HepG2 (cell line): Measurements from ENCODE around the gene CCDC116. TPM values are rescaled to one million over a fixed set of nuclear protein-coding genes. Genes with fewer than 3 reads are reported as not detected.

Source experiments
- ATAC-seq: fragments of 200-7000 bp; cut with Tn5 transposase; 3 replicates; pipeline ENCODE4 v1.9.1; 2020; ENCODE audit warnings: mild to moderate bottlenecking, moderate library complexity
- BruUV-seq: library from RNA; stranded (reverse); fragments of 400-500 nt; replicated peaks from 2 replicates; lab custom pipeline; 2021; lab: Mats Ljungman, UMichigan
- CTCF ChIA-PET: fragments of 300-600 bp; formaldehyde crosslinking; extraction: SDS; loops from one replicate; lab custom pipeline; 2021; ENCODE audit warnings: low total read pairs, inconsistent platforms, low intra/inter-chr PET ratio; lab: Yijun Ruan, JAX
- POLR2A ChIA-PET: fragments of 350-600 bp; sonication (Branson Sonifier 250); formaldehyde crosslinking; loops from one replicate; lab custom pipeline; 2020; ENCODE audit warnings: antibody characterized with exemption, inconsistent platforms; lab: Yijun Ruan, JAX
- DNase-seq: peaks from one replicate; pipeline ENCODE4 v3.0.0-alpha.2; 2015; ENCODE audit warnings: low spot score
- FAIRE-seq: peaks from 3 replicates; lab custom pipeline; 2011; peaks lifted over from hg19 to GRCh38; lab: Jason Lieb, UNC
- H2AFZ ChIP-seq: one replicate; pipeline ENCODE4 v1.6.1; 2011; ENCODE audit warnings: low read length, inconsistent platforms
- H3K27ac ChIP-seq: fragments of 300-600 bp; 3 replicates; pipeline ENCODE4 v1.8.0; 2011; ENCODE audit warnings: mixed run types, mild to moderate bottlenecking, mixed read lengths, low read length, inconsistent platforms; ENCODE audit not compliant: insufficient read depth; ENCODE audit errors: extremely low read length
- H3K27me3 ChIP-seq, 2 experiments: fragments of 200-600 bp in 1 of 2; 2 replicates in 1 of 2; 3 replicates in 1 of 2; pipeline versions ENCODE4 v1.6.0 to v1.8.0; 2011; ENCODE audit warnings: low read length in 2 of 2, mild to moderate bottlenecking in 2 of 2, moderate library complexity in 2 of 2, inconsistent platforms in 1 of 2; ENCODE audit not compliant: insufficient read depth in 2 of 2, control insufficient read depth in 1 of 2
- H3K36me3 ChIP-seq, 2 experiments: fragments of 200-600 bp in 1 of 2; replicated peaks in 1 of 2; 2 replicates in 1 of 2; 3 replicates in 1 of 2; pipeline versions ENCODE4 v1.5.1 to v1.8.0; 2011; ENCODE audit warnings: low read length in 2 of 2, inconsistent platforms in 1 of 2; ENCODE audit not compliant: insufficient read depth in 2 of 2, control insufficient read depth in 1 of 2
- H3K4me1 ChIP-seq: 2 replicates; pipeline ENCODE4 v1.5.1; 2012; ENCODE audit warnings: low read length, inconsistent platforms; ENCODE audit not compliant: insufficient read depth
- H3K4me2 ChIP-seq: 2 replicates; pipeline ENCODE4 v1.6.0; 2011; ENCODE audit warnings: low read depth, low read length, inconsistent platforms
- H3K4me3 ChIP-seq, 3 experiments: fragments of 200-600 bp in 1 of 3; sonication (generic), shearing (Covaris generic) in 1 of 3; replicated peaks in 1 of 3; 2 replicates each; pipeline ENCODE4 v1.5.1; 2011 to 2016; ENCODE audit warnings: low read length in 3 of 3, inconsistent platforms in 2 of 3, low read depth in 2 of 3, mild to moderate bottlenecking in 2 of 3, control low read depth in 1 of 3, mixed read lengths in 1 of 3; ENCODE audit not compliant: insufficient read depth in 1 of 3
- H3K79me2 ChIP-seq: one replicate; pipeline ENCODE4 v1.6.1; 2011; ENCODE audit warnings: low read length, inconsistent platforms; ENCODE audit not compliant: insufficient read depth
- H3K9ac ChIP-seq: 2 replicates; pipeline ENCODE4 v1.6.0; 2011; ENCODE audit warnings: mild to moderate bottlenecking, low read depth, low read length, inconsistent platforms; ENCODE audit not compliant: insufficient read depth
- H3K9me3 ChIP-seq: 2 replicates; pipeline ENCODE4 v1.5.1; 2012; ENCODE audit warnings: mild to moderate bottlenecking, low read length
- H4K20me1 ChIP-seq: 2 replicates; pipeline ENCODE4 v1.6.0; 2011; ENCODE audit warnings: inconsistent platforms, mild to moderate bottlenecking, low read length, moderate library complexity; ENCODE audit not compliant: insufficient read depth
- CC2D1A ChIP-seq: sonication (generic); formaldehyde crosslinking; IDR thresholded peaks from 2 replicates; pipeline ENCODE4 v1.8.1; 2023; ENCODE audit warnings: mild to moderate bottlenecking, missing genetic modification reagents
- CCAR2 ChIP-seq: fragments of 200-400 bp; formaldehyde crosslinking; optimal IDR thresholded peaks from 2 replicates; pipeline ENCODE3; 2018; ENCODE audit warnings: low read depth, mild to moderate bottlenecking, low read length, moderate library complexity
- ELF4 ChIP-seq: sonication (generic); formaldehyde crosslinking; IDR thresholded peaks from 2 replicates; pipeline ENCODE4 v1.5.0; 2020; ENCODE audit warnings: missing genetic modification reagents, mild to moderate bottlenecking, moderate library complexity, borderline replicate concordance
- SMAD3 ChIP-seq: sonication (generic); formaldehyde crosslinking; IDR thresholded peaks from 2 replicates; pipeline ENCODE4 v1.4.0; 2020; ENCODE audit warnings: missing genetic modification reagents
- SRSF9 ChIP-seq: fragments of 200-400 bp; formaldehyde crosslinking; IDR thresholded peaks from 2 replicates; pipeline ENCODE4 v1.6.1; 2018; ENCODE audit warnings: borderline replicate concordance, mild to moderate bottlenecking, low read depth, low read length; ENCODE audit not compliant: insufficient read depth, poor library complexity, severe bottlenecking
- ZFP36L2 ChIP-seq: sonication (generic); formaldehyde crosslinking; IDR thresholded peaks from 2 replicates; pipeline ENCODE4 v1.4.0; 2020; ENCODE audit warnings: missing genetic modification reagents
- ZNF468 ChIP-seq: sonication (generic); formaldehyde crosslinking; IDR thresholded peaks from 2 replicates; pipeline ENCODE4 v1.8.0; 2022; ENCODE audit warnings: mild to moderate bottlenecking, moderate library complexity, missing genetic modification reagents
- ZNF615 ChIP-seq: sonication (generic); formaldehyde crosslinking; IDR thresholded peaks from 2 replicates; pipeline ENCODE4 v1.5.0; 2020; ENCODE audit warnings: mild to moderate bottlenecking, missing genetic modification reagents, borderline replicate concordance
- ZNF7 ChIP-seq: IDR thresholded peaks from 2 replicates; pipeline ENCODE4 v1.6.1; 2016; ENCODE audit warnings: missing biosample characterization, missing genetic modification reagents
- WGBS: methylation state at CpG from one replicate; pipeline ENCODE4 v1.1.6; 2017; ENCODE audit warnings: low lambda C conversion rate; 5-methylcytosine and 5-hydroxymethylcytosine counted together
- in situ Hi-C: cut with HindIII; loops from 2 replicates; pipeline ENCODE4 v1.10.0; 2017; ENCODE audit warnings: low pct_unique_long_range_greater_than_20kb; ENCODE audit not compliant: extremely low pct_ligation_motif_present
- intact Hi-C: fragments of 100-400 bp; cut with micrococcal nuclease; formaldehyde crosslinking; loops from one replicate; pipeline ENCODE4 v1.10.0; 2022; ENCODE audit not compliant: unreplicated experiment
- polyA plus RNA-seq, 8 experiments: library from polyadenylated mRNA; depleted of rRNA in 3 of 8; stranded (reverse) in 7 of 8; unstranded in 1 of 8; fragments of >200 nt; fragmentation: Illumina TruSeq in 4 of 8; extraction: Trizol in 4 of 8; gene quantifications; 2 replicates each; pipeline versions ENCODE4 v1.2.1 to v1.2.3, GENCODE V29; 2011 to 2016; ENCODE audit warnings: low read depth in 4 of 8, missing spikeins in 1 of 8, mixed read lengths in 1 of 8; ENCODE audit not compliant: insufficient read depth in 1 of 8
- total RNA-seq, 5 experiments: library from RNA; depleted of rRNA; stranded (reverse); fragments of >200 nt; fragmentation: Illumina TruSeq; extraction: Trizol; gene quantifications; 2 replicates each; pipeline ENCODE4 v1.2.3, GENCODE V29; 2016; ENCODE audit warnings: low read depth in 1 of 5
- TF ChIP-seq, protein P1 (sequence below): sonication (generic); formaldehyde crosslinking; IDR thresholded peaks from 2 replicates; pipeline ENCODE4 v1.8.1; 2023; ENCODE audit warnings: mild to moderate bottlenecking, missing genetic modification reagents
- TF ChIP-seq, protein P2 (sequence below): sonication (generic); formaldehyde crosslinking; IDR thresholded peaks from 2 replicates; pipeline ENCODE4 v1.4.0; 2020; ENCODE audit warnings: missing genetic modification reagents, borderline replicate concordance

Gene CCDC116
- total and polyA plus RNA-seq, 2 of the 13 experiments (the other 11 are each of a cell fraction or from before 2014, with no cell fraction given): 0.15 to 0.33 TPM

DNA sequence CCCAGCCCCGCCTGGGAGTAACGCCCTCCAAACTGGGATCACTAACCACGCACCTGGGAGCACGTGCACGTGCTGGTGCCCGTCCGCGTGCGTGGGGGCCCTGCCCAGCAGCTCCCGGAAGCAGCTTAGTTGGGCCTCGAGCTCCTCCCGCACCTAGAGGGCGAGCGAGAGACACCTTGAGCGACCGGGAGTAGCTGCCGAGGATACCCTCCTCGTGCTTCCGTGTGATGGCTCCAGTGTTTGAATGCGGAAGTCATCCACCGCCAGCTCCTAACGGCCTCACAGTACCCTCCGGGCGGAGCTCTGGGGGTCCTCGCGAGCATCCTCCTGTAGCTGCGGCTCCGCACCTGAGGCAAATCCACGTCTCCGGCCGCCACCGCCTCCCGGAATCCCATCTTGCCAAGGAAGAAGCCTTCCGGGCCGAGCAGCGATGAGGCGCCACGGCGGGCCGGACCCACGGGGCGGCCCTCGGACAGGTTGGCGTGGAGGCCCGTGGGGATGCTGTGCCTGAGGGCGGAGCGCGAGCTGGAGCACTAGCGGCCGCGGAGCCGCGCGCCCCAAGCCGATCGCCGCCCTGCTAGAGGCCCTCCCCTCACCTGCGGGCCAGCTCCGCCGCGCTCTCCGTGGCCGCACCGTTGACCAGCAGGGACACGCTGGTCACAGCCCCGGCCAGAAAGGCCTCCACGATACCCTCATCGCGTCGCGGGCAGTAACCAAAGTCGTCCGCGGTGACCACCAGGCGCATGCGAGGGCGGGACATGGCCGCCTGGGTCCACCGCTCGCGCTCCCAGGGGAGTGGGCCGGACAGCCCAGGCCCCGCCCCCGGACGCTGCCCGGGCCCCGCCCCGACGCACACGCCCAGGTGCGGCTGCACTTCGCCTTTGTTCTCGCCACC, 3.1 kb upstream of the CCDC116 start, which contains the start of gene YDJC (continued):
- TF ChIP-seq ZNF615 (peak; percentile 85; the same call in 1 of the 2 replicates), ZFP36L2 (CRISPR knock-in tag) (0 out of 2 replicates have a peak, but pooled peaks have one; percentile 22), ZNF7 (CRISPR knock-in tag) (no peak), ZNF468 (peak; percentile 92), ELF4 (CRISPR knock-in tag) (peak; percentile 85; the same call in 1 of the 2 replicates), CC2D1A (CRISPR knock-in tag) (no peak), SMAD3 (CRISPR knock-in tag) (peak; percentile 81; the same call in 1 of the 2 replicates), SRSF9 (no peak)
- TF ChIP-seq, protein P1, sequence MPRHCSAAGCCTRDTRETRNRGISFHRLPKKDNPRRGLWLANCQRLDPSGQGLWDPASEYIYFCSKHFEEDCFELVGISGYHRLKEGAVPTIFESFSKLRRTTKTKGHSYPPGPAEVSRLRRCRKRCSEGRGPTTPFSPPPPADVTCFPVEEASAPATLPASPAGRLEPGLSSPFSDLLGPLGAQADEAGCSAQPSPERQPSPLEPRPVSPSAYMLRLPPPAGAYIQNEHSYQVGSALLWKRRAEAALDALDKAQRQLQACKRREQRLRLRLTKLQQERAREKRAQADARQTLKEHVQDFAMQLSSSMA: peak; percentile 99

DNA sequence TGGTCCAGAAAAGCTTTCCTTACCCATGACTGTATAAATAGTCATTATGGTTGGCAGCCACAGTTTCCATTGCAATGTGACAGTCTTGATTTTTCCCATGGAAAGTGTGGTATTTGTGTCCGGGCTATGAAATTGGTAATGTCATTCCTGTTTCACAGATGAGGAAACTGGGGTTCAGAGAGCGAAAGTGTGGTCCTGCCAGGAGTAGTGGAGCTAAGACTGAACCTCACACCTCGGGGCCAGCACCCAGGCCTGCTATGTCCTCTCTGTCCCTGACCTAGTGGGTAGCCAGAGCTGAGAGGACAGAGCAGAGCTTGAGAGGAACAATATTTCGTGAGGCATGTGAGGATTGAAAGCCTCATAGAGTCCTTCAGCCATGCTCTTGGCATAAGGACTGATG, 1.5 kb upstream of the CCDC116 start:
- TF ChIP-seq CCAR2: no peak
- TF ChIP-seq, protein P2, sequence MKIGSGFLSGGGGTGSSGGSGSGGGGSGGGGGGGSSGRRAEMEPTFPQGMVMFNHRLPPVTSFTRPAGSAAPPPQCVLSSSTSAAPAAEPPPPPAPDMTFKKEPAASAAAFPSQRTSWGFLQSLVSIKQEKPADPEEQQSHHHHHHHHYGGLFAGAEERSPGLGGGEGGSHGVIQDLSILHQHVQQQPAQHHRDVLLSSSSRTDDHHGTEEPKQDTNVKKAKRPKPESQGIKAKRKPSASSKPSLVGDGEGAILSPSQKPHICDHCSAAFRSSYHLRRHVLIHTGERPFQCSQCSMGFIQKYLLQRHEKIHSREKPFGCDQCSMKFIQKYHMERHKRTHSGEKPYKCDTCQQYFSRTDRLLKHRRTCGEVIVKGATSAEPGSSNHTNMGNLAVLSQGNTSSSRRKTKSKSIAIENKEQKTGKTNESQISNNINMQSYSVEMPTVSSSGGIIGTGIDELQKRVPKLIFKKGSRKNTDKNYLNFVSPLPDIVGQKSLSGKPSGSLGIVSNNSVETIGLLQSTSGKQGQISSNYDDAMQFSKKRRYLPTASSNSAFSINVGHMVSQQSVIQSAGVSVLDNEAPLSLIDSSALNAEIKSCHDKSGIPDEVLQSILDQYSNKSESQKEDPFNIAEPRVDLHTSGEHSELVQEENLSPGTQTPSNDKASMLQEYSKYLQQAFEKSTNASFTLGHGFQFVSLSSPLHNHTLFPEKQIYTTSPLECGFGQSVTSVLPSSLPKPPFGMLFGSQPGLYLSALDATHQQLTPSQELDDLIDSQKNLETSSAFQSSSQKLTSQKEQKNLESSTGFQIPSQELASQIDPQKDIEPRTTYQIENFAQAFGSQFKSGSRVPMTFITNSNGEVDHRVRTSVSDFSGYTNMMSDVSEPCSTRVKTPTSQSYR (CRISPR knock-in tag): no peak
- TF ChIP-seq, all 625 proteins: peak for 0
- peaks cover 19% of the 10 kb centered on the region for H3K79me2 ChIP-seq
- 80% methylated on average over 3 of the region's 4 CpGs for WGBS
- no peaks in the 10 kb centered on the region for H3K9me3 ChIP-seq
- POLR2A ChIA-PET: interaction anchor here (1.0 to 2.1 kb wide), 2 partner anchors 11 to 35 kb away, joined by 4 to 9 read pairs; partner anchors contain the start of gene PPIL2
- ATAC-seq (no peak), DNase-seq (no peak), FAIRE-seq (no peak)
- in situ Hi-C loops: no loop called here
- H3K4me1 ChIP-seq: peaks cover 44% of the 10 kb centered on the region
- peaks cover 2 to 15% of the 10 kb centered on the region in 2 experiments; a peak in 2 of 5 replicates for H3K36me3 ChIP-seq
- H3K4me3 ChIP-seq: no peak overlapping the region
- H3K4me2 ChIP-seq: no peak overlapping the region
- BruUV-seq: no TSS peak
- H2AFZ ChIP-seq: no peak overlapping the region
- no peaks in the 10 kb centered on the region for H4K20me1 ChIP-seq
- peaks cover 0 to 1% of the 10 kb centered on the region in 2 experiments; a peak in 1 of 5 replicates for H3K27me3 ChIP-seq
- H3K27ac ChIP-seq: no peak overlapping the region
- intact Hi-C loops: no loop called here
- H3K9ac ChIP-seq: no peak overlapping the region
- CTCF ChIA-PET: no interaction called here
